HL-60 (cell line): ENCODE results near the gene AGMO.

Source experiments
- CTCF ChIP-seq: IDR thresholded peaks from one replicate; pipeline ENCODE4 v1.5.1; 2011; ENCODE audit warnings: low read length, control low read depth, inconsistent platforms; ENCODE audit not compliant: insufficient read depth
- POLR2AphosphoS5 ChIP-seq: IDR thresholded peaks from 2 replicates; pipeline ENCODE4 v1.6.1; 2012; ENCODE audit warnings: low read depth
- REST ChIP-seq: IDR thresholded peaks from 2 replicates; pipeline ENCODE4 v1.6.1; 2012; ENCODE audit warnings: low read depth; ENCODE audit not compliant: insufficient replicate concordance
- SPI1 ChIP-seq: IDR thresholded peaks from 2 replicates; pipeline ENCODE4 v1.6.1; 2012; ENCODE audit warnings: low read depth, mild to moderate bottlenecking, borderline replicate concordance

- TF ChIP-seq CTCF = no peak
- no peak for TF ChIP-seq POLR2AphosphoS5
- no peak for TF ChIP-seq REST
- TF ChIP-seq SPI1 = no peak
Measured at GRCh38 chr7:15567652-15568051, 5.8 kb upstream of the AGMO start.
